GM10266 (cell line): ENCODE data around the gene TMEM116.
"Not testable (repeated sequence)": the region's sequence is repeated elsewhere in the genome, so short reads cannot be mapped to it uniquely, and the experiment has no call there.

Experiments used
- DNase-seq: peaks from one replicate; pipeline ENCODE4 v3.0.0; 2012; ENCODE audit errors: extremely low spot score
- CTCF ChIP-seq: IDR thresholded peaks from 2 replicates; pipeline ENCODE4 v1.5.1; 2012; ENCODE audit warnings: mild to moderate bottlenecking, low read depth; ENCODE audit not compliant: control insufficient read depth, insufficient read depth; ENCODE audit errors: missing control alignments

The TMEM116 gene

DNA sequence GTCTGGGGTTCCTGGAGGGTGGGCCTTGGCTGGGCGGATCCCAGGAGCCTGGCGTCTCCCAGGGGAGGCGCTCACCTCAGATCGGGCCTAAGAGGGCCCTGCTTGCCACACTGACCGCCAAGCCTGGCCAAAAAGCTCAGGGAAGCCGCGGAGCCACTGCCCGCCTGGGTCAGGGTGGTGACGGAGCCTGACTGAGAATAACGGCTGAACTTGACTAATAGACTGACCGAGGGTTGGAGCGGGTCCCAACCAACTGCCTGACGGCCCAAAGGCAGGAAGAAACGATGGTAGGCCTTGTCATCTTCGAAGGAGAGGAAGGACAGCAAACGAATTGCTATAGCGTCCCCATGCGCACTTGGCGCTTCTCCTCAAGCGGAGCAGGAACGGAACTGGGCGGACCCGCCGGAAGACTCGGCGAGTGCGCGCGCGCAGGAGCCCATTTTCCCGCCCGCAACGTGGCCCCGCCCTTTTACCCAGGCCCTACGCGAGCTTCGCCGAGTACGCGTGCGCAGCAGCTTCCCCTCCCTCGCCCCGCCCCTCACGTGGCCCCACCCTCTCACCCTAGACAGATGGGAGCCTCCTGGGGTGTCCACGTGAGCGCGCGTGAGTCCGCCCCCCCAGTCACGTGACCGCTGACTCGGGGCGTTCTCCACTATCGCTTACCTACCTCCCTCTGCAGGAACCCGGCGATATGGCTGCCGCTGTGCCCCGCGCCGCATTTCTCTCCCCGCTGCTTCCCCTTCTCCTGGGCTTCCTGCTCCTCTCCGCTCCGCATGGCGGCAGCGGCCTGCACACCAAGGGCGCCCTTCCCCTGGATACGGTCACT lies at the start of gene TMEM116, which contains the start of gene ERP29:
TMEM116 (minus strand) TSS at position 391 of the 826 bp plus-strand sequence. CDS start 7,895 bp downstream, outside the sequence.
ERP29 (plus strand) TSS at position 652 of the 826 bp plus-strand sequence; CDS start at position 692, 40 bp downstream.
- DNase-seq = peak; percentile 99
- peak; percentile 52 for TF ChIP-seq CTCF

DNA sequence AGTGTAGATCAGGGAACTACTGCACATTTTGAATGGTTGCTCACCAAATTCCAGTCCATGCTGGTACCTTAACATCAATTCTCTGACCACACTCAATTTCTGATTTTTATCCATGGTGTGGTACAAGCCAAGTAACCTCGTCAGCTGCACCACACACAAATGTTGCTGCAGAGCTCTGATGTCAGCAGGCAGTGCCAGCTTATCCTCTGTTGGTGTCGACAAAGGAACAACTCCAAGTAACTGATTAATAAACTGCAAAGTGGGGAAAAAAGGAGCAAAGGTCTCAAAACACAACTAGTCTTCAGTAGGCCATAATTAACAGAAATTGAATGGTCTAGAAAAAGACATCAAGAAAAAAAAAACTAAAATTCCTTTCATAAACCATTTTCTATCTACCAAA lies 48.2 kb upstream of the TMEM116 start:
- TF ChIP-seq CTCF = no peak
- no peak for DNase-seq

DNA sequence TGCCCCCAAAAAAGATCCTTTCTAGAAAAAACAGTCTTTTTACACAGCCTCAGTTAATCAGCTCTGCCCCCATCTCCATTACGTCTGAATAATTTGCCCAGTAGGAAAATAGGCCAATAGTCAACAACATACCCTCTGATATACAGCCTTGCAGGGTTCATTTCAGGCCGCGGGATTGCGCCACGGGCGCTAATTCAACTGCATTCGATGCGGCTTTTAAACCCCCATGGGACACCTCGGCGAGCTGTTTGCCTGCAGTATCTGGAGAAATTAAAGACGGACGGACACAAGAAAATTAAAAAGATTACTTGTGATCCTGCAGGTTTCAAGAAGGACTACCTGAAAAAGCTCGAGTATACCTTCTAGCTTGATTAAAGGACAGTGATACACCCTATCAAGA lies 36.4 kb upstream of the TMEM116 start:
- TF ChIP-seq CTCF = no peak
- DNase-seq = no peak

- DNase-seq = no peak
- no peak for TF ChIP-seq CTCF
Measured at GRCh38 chr12:112046003-112046402, 33.0 kb upstream of the TMEM116 start.

GRCh38 chr12:112036614-112037013 lies 23.6 kb upstream of the TMEM116 start:
- not testable (repeated sequence) for DNase-seq

DNA sequence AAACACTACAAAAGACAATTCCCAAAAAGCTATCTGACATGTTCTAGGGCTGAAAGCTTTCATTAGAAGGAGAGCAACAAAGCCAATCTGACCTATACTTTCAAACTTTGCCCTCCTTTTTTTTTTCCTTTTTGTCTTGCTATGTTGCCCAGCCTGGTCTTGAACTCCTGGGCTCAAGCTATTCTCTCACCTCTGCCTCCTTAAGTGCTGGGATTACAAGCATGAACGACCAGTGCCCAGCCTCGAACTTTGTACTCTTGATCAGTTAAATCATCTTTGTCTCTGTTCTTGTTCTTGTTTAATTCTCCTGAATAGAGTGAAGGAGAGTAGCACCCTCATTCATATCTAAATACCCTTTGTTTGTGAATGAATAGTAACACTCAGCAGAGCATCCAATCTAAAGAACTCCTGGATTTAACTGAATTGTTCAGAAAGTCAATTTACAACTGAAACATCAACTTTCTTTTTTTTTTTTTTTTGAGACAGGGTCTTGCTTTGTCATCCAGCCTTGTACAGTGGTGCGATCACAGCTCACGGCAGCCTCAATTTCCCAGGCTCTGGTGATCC lies 22.3 kb upstream of the TMEM116 start:
- no peak for TF ChIP-seq CTCF
- DNase-seq = no peak

DNA sequence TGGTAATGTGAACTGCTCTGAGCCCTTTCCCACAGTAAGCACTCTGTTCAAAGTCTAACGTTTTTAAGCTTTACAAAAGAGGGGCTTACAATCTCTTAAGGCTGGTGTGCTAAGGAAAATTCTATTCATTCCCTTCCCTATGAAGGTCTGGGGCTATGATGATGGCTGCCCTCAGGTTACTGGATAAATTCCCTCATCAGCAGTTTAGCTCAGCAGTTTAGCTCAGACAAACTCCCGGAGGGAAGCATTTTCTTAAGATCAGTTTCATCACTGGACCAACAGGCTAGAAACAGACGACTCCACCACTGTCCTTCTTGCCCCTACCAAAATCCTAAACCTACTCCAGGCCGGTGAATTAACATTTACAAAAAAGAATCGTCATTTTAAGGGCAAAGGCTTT lies 19.3 kb upstream of the TMEM116 start:
- no peak for TF ChIP-seq CTCF
- DNase-seq = no peak
